ENCODE results near the gene PPT2.
"Not testable (repeated sequence)": the region's sequence is repeated elsewhere in the genome, so short reads cannot be mapped to it uniquely, and the experiment has no call there.

PPT2 gene

DNA sequence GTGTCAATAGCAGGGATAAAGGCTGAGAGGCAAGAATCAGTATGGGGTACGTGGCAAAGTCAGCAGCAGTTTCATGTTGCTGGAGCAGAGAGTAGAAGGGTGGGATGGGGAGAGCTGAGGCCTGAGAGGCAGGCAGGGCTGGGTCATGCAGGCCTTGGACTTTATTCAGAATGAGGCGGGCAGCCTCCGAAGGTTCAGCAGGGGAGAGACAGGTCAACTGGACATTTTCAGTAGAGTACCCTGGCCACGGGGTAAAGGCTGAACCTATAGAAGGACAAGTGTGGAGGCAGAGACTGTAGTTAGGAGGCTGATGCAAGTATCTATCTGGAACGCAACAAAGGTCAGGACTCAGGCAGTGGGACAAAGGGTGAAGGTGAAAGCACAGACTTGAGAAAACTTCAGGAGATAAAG, 56.3 kb downstream of the PPT2 start:
- DNase-seq (ENCODE audit: low read depth in 2 of 2), result no peak

DNA sequence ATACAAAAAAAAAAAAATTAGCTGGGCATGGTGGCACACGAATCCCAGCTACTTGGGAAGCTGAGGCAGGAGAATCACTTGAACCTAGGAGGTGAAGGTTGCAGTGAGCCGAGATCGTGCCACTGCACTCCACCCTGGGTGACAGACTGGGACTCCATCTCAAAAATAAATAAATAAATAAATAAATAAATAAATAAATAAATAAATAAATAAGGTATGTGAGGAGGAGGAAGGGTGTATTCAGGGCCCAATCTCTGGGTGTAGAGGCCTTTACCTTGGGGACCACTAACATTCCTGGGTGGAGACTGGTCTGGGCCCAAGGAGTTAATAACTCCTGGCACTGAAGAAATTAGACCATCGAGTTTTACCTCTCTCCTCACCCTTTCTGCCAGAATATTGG, 57.5 kb downstream of the PPT2 start:
- not testable (repeated sequence) for DNase-seq (ENCODE audit: low read depth in 2 of 2)

- no peak for DNase-seq (ENCODE audit: low read depth in 2 of 2)
These were observed 58.3 kb downstream of the PPT2 start for GRCh38 chr6:32212076-32212760.
